IPS DF 4.7 (cell line): Measurements from ENCODE around the gene RUBCNL.

ENCODE experiments used
- DNase-seq: peaks from one replicate; pipeline ENCODE4 v3.0.0-alpha.2; 2013; ENCODE audit warnings: low spot score; ENCODE audit errors: extremely low read depth

The RUBCNL gene

DNA sequence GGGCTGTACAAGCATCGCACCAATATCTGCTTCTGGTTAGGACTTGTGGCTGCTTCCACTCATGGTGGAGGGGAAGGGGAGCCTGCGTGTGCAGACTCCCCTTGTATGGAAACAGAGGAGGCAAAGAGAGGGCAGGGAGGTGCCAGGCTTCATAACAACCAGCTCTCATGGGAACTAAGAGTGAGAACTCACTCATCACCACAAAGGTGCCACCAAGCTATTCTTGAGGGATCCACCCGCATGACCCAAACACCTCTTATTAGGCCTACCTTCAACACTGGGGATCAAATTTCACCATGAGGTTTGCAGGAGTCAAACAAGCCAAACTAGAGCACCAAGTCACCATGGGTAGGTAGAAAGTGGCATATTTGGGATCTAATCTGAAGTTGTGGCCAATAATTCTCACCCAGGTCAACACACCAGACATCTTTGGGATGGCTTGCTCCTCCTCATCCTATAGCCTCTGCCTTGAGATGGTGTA is 46.4 kb downstream of the RUBCNL start:
- DNase-seq, result no peak

DNA sequence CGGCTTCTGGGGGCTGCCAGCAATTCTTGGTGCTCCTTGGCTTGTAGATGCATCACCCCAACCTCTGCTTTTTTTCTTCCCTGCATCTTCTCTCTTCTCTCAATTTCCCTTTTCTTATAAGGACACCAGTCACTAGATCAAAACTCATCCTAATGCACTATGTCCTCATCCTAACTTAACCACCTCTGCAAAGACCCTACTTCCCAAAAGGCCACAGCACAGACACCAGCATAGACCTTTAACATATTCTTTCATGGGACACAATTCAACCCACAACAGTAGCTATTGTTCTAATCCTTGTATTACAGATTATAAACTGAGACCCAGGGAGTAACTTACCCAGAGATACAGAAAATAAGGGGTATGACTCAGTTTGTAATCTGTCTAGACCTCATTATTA is 47.0 kb downstream of the RUBCNL start:
- no peak for DNase-seq

DNA sequence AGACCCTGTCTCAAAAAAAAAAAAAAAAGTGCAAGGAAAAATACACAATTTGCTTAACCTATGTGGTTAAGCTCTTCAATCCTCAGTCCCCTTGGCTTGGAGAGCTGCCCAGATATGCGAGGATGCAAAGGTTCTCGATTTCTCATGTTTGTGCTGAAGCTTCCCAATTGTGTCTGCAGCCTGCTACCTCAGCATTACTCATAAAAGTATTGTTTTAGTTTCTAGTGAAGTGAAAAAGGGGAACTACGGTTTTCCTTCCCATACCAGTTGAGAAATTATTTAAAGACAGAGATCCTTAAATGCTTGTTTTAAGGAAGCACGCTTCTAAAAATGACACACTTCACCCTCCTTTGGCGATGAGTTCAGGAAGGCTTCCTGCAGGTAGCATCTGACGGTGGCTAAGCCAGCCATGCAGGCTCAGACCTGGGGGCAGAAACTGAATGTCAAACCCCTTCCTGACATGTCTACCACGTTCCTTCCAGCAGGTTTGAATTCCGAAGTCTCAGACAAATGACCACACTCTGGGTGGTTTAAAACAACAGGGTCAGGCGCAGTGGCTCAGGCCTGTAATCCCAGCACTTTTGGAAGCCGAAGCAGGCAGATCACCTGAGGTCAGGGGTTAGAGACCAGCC is 47.9 kb downstream of the RUBCNL start:
- DNase-seq, result no peak

DNA sequence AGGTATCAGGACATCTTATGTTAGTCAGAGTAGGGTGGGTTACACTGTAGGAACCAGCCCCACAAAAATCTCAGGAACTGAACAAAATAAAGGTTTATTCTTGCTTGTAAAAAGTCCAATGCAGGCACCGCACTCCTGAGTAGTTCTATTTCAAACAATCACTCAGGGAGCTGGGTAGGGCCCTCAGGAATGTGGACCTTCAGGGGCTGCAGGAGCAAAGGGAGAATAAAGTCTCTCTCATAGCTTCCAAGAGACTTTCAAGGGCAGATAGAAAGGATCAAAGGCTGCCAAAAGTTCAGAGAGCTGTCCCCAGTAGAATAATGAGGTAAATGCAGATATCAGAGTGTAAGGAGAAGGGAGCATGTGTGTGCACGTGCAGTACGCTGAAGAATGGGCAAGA is 49.4 kb downstream of the RUBCNL start:
- DNase-seq, result no peak

DNA sequence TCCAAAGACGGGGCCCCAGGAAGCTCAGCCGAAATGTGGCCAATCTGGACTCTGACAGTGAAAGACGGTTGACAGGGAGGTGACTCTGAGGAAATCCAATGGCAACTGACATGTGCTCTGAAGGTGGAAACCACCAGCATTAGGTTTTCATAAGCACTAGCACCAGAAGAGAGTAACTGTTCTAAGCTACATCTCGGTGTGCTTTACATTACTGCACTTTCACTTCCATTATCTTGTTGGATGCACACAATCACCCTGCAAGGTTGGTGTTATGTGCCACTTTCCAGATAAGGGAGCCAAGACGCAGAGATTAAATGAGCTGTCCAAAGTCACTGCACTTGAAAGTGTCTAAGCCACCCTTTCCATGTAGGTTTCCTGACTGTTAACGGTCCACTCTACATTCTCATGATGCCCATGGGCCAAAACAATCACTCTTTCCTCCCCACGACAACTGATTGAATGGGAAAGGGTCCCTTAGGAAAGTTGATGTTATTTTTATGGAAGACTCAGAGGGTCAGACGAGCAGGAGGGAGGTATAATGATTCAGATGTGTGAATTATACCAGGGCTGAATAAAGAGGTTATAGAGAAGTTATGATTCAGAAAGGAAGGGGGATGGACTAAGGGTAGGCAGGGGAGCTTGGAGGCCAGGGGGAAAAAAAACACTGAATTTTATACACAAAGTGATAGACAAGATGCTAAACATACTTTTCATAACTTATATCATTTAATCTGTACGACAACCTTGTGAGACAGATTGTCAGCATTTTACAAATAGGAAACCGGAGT is 52.8 kb downstream of the RUBCNL start:
- DNase-seq, result no peak

DNA sequence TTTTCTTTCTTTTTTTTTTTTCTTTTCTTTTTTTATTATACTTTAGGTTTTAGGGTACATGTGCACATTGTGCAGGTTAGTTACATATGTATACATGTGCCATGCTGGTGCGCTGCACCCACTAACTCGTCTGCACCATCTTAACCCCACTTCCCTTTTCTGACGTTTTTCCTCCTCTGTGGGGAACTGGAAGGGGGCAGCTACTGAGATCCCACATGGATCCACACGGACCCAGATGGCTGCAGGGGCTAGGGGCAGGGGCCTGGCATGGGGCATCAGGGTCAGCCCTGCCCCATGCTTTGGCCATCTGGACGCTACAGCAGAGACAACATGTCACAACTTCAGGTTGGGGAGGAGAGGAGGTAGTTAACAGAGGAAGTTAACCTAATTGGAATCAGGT is 54.3 kb downstream of the RUBCNL start:
- no peak for DNase-seq

DNA sequence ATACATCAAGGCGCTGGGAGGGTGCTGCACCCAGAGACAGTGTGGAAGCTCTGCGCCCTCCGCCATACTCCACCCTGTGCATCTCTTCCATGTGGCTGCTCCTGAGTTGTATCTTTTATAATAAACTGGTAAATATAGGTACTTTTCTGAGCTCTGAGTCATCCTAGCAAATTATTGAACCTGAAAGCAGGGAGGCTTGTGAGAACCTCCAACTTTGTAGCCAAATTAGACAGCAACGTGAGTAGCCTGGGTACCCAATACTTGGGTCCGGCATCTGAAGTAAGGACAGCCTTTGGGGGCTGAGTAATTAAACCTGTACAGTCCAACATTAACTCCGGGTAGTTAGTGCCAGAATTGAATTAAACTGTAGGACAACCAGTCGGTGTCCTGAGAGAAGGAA is 57.4 kb downstream of the RUBCNL start:
- no peak for DNase-seq

DNA sequence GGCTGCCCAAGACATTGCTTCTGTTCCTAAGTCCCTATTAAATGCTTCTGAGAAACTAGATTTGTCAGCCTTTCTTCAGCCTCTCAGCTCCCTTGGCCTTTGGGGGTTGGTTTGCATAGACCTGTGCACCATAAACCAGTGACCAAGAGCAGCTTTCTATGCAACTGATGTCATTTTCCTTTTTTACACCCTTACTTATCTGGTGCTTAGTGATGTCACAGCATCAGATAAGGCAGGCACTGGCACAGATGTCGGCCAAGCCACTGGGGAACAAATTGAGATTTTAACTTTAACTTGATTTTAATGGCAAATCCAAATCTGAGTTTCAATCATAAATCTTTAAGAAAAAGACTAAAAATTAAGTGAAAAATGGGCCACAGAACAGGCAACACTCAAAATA is 59.8 kb downstream of the RUBCNL start:
- DNase-seq, result no peak

DNA sequence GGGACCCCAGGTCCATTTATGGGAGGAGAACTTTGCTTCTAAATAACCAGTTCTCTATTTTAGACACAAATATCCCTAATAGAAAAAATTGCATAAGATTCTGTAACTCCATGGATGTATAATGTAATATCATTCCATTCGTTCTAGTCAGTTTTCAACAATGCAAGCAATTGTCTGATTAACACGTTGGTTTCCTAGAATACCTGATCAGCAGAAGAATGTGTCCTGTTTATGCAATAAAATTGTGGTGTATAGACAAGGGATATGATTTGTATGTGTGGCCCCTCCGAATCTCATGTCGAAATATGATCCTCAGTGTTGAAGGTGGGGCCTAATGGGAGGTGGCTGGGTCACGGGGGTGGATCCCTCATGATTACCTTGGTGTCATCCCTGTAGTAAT is 62.1 kb downstream of the RUBCNL start:
- no peak for DNase-seq

DNA sequence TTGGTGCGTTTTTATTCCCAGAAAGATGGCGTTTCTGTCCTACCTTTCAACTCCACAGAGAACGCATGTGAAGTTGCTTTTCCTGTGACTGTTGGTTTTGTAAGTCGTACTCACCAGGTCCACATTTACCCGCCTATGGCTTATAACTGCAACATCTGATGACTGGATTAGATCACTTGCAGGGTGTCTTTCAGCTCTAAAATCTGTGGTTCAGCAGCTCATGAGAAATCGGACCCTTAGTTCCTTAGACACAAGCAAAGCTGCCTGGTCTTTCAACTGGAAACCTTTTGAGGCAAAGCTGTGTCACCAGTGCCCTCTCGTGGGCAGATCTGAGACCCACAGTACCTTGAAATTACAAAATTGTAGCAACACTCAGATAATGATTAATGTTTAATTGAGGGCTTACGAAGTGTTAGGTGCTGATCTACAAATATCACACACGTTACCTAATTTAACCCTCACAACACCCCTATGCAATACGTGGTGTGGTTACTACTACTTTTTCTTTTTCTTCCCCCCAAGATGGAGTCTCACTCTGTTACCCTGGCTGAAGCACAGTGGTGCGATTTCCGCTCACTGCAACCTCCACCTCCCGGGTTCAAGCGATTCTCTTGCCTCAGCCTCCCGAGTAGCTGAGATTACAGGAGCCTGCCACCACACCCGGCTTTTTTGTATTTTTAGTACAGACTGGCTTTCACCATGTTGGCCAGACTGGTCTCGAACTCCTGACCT is 65.4 kb downstream of the RUBCNL start:
- DNase-seq, result peak; percentile 16

DNA sequence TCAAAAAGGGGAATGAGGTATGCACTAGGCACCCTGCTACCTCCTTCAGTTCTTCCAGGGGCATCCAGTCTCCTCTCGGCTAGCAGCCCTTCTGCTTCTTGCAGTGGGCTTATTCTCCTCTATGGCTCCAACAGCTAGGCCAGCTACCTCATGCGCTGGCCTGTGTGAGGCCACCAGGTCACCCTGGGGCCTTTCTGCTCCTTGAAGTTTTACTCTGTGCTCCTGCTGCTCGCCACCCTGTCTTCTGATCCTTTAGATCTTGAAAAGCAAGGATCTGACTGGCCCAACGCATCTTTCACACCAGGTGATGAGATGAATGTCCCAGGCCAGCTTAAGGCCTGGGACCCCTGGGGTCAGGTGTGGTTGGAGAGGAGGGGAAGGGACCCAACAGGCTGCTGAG is 66.2 kb downstream of the RUBCNL start:
- DNase-seq, result no peak

DNA sequence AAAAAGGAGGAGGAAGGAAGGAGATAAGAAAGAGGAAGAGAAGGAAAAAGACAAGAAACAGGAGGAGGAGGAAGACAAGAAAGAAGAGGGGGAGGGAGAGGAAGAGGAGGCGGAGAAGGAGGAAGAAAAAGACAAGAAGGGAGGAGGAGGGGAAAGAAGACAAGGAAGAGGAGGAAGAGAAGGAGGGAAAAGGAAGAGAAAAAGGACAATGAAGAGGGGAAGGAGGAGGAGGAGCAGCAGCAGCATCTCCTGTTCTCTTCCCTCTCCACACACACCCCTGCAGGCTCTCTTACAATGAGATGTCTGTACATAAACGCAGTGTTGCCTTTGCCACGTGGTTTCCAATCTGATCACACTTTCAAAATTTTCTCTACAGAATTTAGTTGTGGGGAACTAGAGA is 66.6 kb downstream of the RUBCNL start:
- no peak for DNase-seq

DNA sequence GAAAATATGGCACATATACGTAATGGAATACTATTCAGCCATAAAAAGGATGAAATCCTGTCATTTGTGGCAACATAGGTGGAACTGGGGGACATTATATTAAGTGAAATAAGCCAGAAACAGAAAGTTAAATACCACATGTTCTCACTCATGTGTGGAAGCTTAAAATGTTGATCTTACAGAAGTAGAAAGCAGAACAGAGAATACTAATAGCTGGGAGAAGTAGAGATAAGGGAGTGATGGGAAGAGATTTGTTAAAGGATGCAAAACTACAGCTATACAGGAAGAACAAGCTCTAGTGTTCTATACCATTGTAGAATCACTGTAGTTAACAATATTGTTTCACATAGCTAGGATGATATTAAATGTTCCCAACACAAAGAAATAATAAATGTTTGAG is 68.1 kb downstream of the RUBCNL start:
- DNase-seq, result no peak

DNA sequence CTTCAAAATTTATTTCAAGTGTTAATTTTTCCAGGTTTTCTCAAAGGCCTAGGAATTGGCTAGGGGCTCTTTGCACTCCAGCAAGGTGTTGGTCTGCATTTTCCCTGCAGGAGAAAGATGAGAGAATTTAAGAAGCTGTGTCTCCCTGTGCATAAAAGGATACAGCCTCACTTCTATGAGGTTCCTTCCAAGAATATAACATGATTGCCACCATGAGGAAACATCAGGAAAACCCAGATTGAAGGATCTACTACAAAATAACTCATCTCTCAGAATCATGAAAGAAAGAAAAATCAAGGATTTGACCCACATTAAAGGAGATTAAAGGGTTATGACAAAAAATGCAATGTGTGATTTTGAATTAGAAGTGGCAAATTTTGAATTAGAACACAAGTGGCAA is 69.9 kb downstream of the RUBCNL start:
- DNase-seq, result no peak

DNA sequence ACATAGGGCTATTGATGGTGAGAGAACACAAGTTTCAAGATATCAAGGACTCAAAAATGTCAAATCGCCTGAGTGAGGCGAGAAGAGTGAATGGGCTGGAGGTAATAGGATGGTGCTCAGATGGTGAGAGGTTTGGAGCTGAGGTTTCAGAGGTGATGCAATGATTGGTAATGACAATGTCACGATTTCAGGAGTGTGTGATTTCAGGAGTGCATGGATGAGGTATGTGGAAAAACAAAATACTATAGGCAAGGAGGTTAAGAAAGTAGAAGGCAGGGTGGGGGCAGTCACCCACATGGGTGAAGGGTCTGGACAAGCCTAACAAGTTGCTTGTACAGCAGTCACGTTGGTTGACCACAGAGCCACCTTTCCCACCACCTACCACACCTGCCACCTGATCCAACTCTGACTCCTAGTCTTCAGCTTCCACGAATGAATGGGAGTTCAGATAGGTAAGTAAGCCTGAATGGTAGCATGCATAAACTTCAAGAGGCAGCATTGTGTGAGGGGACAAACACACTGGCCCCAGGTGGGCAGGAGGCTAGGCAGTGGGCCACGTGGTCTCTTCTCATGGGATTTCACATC is 71.5 kb downstream of the RUBCNL start:
- no peak for DNase-seq

DNA sequence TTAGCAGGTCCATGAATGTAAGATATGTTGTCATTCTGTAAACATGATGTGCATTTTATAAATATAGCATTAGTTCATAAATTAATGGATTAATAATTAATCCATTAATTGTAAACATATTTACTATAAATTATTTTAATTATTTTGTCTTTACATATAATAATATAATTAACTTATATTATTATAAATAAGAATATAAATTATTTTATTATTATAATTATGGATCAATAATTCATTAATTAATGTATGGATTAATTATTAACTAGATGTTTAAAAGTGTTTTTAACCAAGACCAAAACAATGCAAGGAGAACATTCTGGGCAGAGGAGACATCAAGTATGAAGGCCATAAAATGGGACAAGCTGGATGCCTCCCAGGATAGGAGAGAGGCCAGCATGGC is 72.0 kb downstream of the RUBCNL start:
- no peak for DNase-seq

DNA sequence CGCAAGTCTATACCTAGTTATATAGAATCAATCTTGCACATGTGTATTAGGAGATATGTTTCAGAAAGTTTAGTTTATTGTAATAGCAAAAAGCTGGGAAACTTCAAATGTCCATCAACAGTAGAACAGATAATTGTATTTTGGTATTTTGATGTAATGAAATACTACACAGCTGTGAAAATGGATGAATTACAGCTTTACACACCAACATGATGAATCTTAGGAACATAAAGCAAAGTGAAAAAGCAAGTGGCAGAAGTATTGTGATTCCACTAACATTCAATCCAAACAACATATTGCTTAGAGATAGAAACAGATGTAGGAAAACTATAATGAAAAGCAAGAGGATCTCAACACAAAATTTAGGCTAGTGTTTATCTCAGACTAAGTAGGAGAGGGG is 72.5 kb downstream of the RUBCNL start:
- no peak for DNase-seq

DNA sequence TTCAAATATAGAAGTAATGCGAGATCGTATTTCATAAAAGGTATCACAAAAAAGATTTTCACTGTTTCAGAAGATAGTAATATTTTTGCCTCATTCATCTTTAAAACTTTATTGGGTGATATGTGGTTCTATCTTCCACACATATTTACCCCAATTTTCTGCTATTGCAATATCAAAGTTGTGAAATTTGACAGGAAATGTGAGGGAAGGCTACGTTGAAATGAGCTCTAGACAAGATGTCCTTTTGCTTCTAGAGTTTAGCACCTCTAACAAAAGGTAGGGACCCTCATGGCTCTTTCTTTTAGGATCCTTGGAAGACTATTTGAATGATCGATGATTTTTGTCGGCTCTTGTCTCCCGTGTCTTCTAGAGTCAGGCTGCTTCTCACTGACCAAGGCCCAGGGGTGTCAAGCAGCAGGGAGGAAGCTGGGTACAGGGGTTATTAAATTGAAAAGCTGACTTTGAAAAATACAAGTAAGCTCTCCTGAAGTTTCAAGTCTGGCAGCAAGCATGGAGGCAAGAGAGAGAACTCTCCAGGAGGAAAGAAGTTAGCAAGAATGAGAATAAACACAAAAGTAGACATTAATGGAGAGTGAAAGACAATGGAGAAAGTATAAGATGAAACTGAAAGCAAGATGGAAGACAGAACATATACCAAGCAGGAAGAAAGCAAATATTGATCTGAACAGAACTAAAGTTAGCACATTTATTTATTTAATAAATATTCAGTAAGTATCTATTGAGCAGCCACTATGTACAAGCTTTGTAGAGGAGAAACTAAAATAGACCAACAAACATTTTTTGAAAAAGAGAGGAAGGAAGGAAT is 73.4 kb downstream of the RUBCNL start:
- DNase-seq, result no peak

DNA sequence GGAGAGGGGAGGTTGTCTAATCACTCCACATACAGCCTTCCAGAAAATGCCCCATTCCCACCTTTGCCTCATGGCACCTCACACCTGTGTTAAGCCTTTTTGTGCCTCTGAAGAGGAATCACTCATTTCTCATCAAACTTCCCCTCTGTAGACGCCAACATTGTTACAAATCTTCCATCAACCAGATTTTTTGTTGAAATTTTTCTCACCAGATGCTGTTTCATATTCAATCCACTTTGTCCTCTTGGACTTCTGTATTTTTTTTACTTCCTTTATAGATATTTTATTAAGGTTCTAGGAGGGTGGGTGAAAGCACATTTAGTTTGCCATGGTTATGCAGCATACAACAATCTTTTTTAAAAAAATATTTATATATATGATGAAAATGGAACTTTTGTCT is 74.0 kb downstream of the RUBCNL start:
- DNase-seq, result no peak

DNA sequence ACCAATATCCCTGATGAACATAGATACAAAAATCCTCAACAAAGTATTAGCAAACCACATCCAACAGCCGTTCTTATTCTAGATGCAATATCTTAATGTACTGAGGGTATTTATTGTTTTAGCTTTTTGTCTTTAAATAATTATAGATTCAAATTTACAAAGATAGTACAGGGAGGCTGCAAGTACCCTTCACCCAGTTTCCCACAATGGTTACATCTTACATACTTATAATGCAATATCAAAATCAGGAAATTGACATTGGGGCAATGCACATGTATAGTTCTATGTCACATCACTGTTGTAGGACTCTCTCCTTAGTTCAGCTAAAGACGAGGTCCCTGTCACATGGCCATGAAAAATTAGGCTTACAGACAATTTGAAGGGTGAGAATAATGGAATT is 75.8 kb downstream of the RUBCNL start:
- DNase-seq, result no peak

DNA sequence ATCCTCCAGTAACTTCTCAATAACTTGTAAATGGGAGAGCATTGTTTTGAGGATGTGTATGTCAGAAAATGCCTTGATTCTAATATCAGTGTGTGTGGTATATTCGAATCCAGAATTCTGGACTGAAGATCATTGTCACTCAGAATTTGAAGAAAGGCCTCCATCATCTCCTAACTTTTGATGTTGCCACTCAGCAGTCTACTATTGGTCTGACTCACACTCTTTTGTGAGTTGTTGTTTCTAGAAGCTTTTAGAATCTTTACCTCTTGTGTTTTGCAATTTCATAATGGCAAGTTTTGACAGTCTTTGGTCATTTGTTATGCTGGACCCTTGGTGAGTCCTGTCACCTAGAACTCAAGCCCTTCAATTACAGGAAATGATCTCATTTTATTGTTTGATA is 77.0 kb downstream of the RUBCNL start:
- no peak for DNase-seq
